Esophagus squamous epithelium (tissue), 4 donors: ENCODE data around the gene AMZ2.
"Not testable (repeated sequence)": the region's sequence is repeated elsewhere in the genome, so short reads cannot be mapped to it uniquely, and the experiment has no call there.

Experiments used
- POLR2A ChIP-seq, 4 donors: fragments of 450-650 bp; IDR thresholded peaks; one replicate each; pipeline ENCODE4 v1.6.1; 2017; ENCODE audit warnings: antibody characterized with exemption in 4 of 4, mild to moderate bottlenecking in 4 of 4, moderate library complexity in 3 of 4
- TF ChIP-seq, protein P1 (sequence below), 6 experiments: fragments of 450-650 bp in 4 of 6; fragments of 200-600 bp in 2 of 6; sonication (generic) in 2 of 6; IDR thresholded peaks; one replicate each; pipeline ENCODE4 v1.5.1; 2016 to 2019; ENCODE audit warnings: antibody characterized with exemption in 6 of 6, mild to moderate bottlenecking in 4 of 6, moderate library complexity in 4 of 6

DNA sequence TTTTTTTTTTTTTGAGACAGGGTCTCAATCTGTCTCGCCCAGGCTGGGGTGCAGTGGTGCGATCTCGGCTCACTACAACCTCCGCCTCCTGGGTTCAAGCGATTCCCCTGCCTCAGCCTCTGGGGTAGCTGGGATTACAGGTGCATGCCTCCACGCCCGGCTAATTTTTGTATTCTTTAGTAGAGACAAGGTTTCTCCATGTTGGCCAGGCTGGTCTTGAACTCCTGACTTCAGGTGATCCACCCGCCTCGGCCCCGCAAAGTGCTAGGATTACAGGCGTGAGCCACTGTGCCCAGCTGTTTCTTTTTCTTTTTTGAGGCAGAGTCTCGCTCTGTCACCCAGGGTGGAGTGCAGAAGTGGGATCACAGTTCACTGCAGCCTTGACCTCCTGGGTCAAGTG is 27.1 kb upstream of the AMZ2 start:
- TF ChIP-seq, protein P1, sequence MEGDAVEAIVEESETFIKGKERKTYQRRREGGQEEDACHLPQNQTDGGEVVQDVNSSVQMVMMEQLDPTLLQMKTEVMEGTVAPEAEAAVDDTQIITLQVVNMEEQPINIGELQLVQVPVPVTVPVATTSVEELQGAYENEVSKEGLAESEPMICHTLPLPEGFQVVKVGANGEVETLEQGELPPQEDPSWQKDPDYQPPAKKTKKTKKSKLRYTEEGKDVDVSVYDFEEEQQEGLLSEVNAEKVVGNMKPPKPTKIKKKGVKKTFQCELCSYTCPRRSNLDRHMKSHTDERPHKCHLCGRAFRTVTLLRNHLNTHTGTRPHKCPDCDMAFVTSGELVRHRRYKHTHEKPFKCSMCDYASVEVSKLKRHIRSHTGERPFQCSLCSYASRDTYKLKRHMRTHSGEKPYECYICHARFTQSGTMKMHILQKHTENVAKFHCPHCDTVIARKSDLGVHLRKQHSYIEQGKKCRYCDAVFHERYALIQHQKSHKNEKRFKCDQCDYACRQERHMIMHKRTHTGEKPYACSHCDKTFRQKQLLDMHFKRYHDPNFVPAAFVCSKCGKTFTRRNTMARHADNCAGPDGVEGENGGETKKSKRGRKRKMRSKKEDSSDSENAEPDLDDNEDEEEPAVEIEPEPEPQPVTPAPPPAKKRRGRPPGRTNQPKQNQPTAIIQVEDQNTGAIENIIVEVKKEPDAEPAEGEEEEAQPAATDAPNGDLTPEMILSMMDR (IDR thresholded peaks at IDR 0.05) = not testable (repeated sequence)
- TF ChIP-seq POLR2A (IDR thresholded peaks at IDR 0.05) = not testable (repeated sequence)
